ENCODE results near the gene NUBP1.

The NUBP1 gene

DNA sequence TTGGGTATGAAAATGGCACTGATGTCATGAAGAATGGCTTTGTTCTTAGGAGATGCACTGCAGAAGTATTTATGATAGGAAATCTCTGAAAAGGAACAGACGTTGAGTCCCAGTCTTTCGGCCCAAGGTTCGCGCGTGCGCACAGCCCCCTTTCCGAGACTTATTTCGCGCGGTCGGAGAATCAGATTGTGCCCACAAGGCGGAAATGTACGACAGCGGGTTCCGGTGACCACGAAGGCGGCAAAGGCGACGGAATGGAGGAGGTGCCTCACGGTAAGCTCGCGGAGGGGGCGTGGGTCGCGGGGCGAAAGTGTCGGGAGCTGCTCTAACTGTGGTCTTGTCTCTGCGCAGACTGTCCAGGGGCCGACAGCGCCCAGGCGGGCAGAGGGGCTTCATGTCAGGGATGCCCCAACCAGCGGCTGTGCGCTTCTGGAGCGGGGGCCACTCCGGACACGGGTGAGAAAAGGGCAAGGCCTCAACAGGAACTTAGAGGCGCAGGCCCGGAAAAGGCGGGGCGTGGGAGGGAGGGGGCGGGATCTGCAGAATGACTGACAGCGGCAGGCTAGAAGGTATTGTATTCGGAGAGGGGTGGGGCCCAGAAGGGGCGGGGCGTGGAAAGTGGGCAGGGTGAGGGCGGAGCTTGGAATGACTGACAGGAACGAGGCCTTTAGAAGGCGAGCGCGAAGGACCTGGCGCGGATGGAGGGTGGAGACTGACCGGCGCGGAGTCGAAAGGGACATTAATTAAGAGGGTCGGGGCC is at the start of gene NUBP1:
TSS of gene NUBP1 (plus strand) at position 233 of the 760 bp plus-strand sequence. CDS start at position 255, 22 bp downstream.
- peak within 1 kb of the TSS; percentile 91 for H3K4me3 ChIP-seq (ENCODE audit: low read length)
- H3K4me1 ChIP-seq (ENCODE audit: control insufficient read depth, low read length) = peaks cover 47% of the 10 kb centered on the region
- no peaks in the 10 kb centered on the region for H4K20me1 ChIP-seq (ENCODE audit: control insufficient read depth, insufficient read depth, low read depth, low read length)
- peak within 1 kb of the TSS; percentile 94 for H3K4me2 ChIP-seq (ENCODE audit: low read length)
- peak within 1 kb of the TSS; percentile 75 for H3K27ac ChIP-seq (ENCODE audit: low read depth, low read length)
- TF ChIP-seq EZH2phosphoT487 (IDR thresholded peaks at IDR 0.05; ENCODE audit: borderline replicate concordance, low read length) (no peak), CTCF (IDR thresholded peaks at IDR 0.05; ENCODE audit: low read depth, low read length, poor library complexity, severe bottlenecking) (no peak)
- H3F3A ChIP-seq (ENCODE audit: control insufficient read depth, insufficient read depth) = peaks cover 2% of the 10 kb centered on the region; the same call in 1 of the 2 replicates
- no peaks in the 10 kb centered on the region for H3K9me3 ChIP-seq (ENCODE audit: control insufficient read depth, insufficient read depth, low read length)
- no peaks in the 10 kb centered on the region for H3K9me2 ChIP-seq (replicated peaks; ENCODE audit: control insufficient read depth, low read length)
- no peaks in the 10 kb centered on the region for H3K27me3 ChIP-seq (ENCODE audit: control insufficient read depth, low read length)
- peaks cover 35% of the 10 kb centered on the region for H3K36me3 ChIP-seq (ENCODE audit: control insufficient read depth, low read length)
- H3K79me2 ChIP-seq (ENCODE audit: control insufficient read depth, low read length) = peaks cover 22% of the 10 kb centered on the region

GRCh38 chr16:10693889-10694288 is 49.8 kb upstream of the NUBP1 start:
- H3K9me2 ChIP-seq (replicated peaks; ENCODE audit: control insufficient read depth, low read length) = no peaks in the 10 kb centered on the region
- H3F3A ChIP-seq (ENCODE audit: control insufficient read depth, insufficient read depth) = no peaks in the 10 kb centered on the region
- no peaks in the 10 kb centered on the region for H3K9me3 ChIP-seq (ENCODE audit: control insufficient read depth, insufficient read depth, low read length)
- no peak overlapping the region for H3K4me2 ChIP-seq (ENCODE audit: low read length)
- H3K36me3 ChIP-seq (ENCODE audit: control insufficient read depth, low read length) = no peaks in the 10 kb centered on the region
- no peaks in the 10 kb centered on the region for H3K79me2 ChIP-seq (ENCODE audit: control insufficient read depth, low read length)
- H3K27ac ChIP-seq (ENCODE audit: low read depth, low read length) = no peak overlapping the region
- no peaks in the 10 kb centered on the region for H3K27me3 ChIP-seq (ENCODE audit: control insufficient read depth, low read length)
- no peak overlapping the region for H3K4me3 ChIP-seq (ENCODE audit: low read length)
- TF ChIP-seq EZH2phosphoT487 (IDR thresholded peaks at IDR 0.05; ENCODE audit: borderline replicate concordance, low read length) = no peak
- TF ChIP-seq CTCF (IDR thresholded peaks at IDR 0.05; ENCODE audit: low read depth, low read length, poor library complexity, severe bottlenecking) = no peak
- peaks cover 17% of the 10 kb centered on the region for H3K4me1 ChIP-seq (ENCODE audit: control insufficient read depth, low read length)
- H4K20me1 ChIP-seq (ENCODE audit: control insufficient read depth, insufficient read depth, low read depth, low read length) = no peaks in the 10 kb centered on the region

- TF ChIP-seq CTCF (IDR thresholded peaks at IDR 0.05; ENCODE audit: low read depth, low read length, poor library complexity, severe bottlenecking) (no peak), EZH2phosphoT487 (IDR thresholded peaks at IDR 0.05; ENCODE audit: borderline replicate concordance, low read length) (no peak)
Measured at GRCh38 chr16:10694306-10694705, 49.3 kb upstream of the NUBP1 start.

More at GRCh38 chr16:10694306-10694705, 49.3 kb upstream of the NUBP1 start:
- no peaks in the 10 kb centered on the region for H3F3A ChIP-seq (ENCODE audit: control insufficient read depth, insufficient read depth)
- no peaks in the 10 kb centered on the region for H3K79me2 ChIP-seq (ENCODE audit: control insufficient read depth, low read length)
- no peak overlapping the region for H3K4me3 ChIP-seq (ENCODE audit: low read length)
- H3K27me3 ChIP-seq (ENCODE audit: control insufficient read depth, low read length) = no peaks in the 10 kb centered on the region
- no peaks in the 10 kb centered on the region for H3K9me2 ChIP-seq (replicated peaks; ENCODE audit: control insufficient read depth, low read length)
- H3K36me3 ChIP-seq (ENCODE audit: control insufficient read depth, low read length) = no peaks in the 10 kb centered on the region
- no peak overlapping the region for H3K27ac ChIP-seq (ENCODE audit: low read depth, low read length)
- H3K9me3 ChIP-seq (ENCODE audit: control insufficient read depth, insufficient read depth, low read length) = no peaks in the 10 kb centered on the region
- no peak overlapping the region for H3K4me2 ChIP-seq (ENCODE audit: low read length)
- H4K20me1 ChIP-seq (ENCODE audit: control insufficient read depth, insufficient read depth, low read depth, low read length) = no peaks in the 10 kb centered on the region
- H3K4me1 ChIP-seq (ENCODE audit: control insufficient read depth, low read length) = peaks cover 17% of the 10 kb centered on the region
